SH-SY5Y (cell line): ENCODE measurements around the gene RNF8.

ENCODE experiments used
- GATA2 ChIP-seq: IDR thresholded peaks from 2 replicates; pipeline ENCODE4 v1.6.1; 2011; ENCODE audit warnings: mild to moderate bottlenecking, low read depth, low read length
- GATA3 ChIP-seq: IDR thresholded peaks from 2 replicates; pipeline ENCODE4 v1.6.1; 2011; ENCODE audit warnings: low read depth, mild to moderate bottlenecking, low read length, moderate library complexity

DNA sequence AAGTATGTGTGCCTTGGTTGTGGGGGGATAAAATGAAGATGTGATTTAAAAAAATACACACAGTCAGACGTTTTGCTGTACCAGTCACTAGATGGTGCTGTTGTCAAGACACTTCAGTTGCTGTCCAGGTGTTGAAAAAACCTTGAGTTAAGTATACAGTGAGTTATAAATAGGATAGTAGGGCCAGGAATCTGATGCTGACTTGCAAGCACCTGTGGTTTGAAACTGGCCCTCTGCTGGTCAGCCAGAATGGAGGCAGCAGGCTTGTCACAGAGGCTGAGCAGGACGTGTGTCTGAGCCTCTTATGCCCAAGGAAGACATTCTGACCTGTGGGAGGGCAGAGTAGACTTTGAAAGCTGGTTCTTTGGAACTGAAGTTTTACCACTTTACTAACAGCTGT is 27.8 kb downstream of the RNF8 start:
- no peak for TF ChIP-seq GATA3
- no peak for TF ChIP-seq GATA2
